HepG2 (cell line): ENCODE data around the gene PLSCR4. TPM values are rescaled to one million over a fixed set of nuclear protein-coding genes. Genes with fewer than 3 reads are reported as not detected.

Experiments used
- LRRFIP1 ChIP-seq: sonication (generic); formaldehyde crosslinking; conservative IDR thresholded peaks from 2 replicates; pipeline ENCODE4 v1.4.0; 2020; ENCODE audit warnings: missing genetic modification reagents
- NCOA1 ChIP-seq: sonication (generic); formaldehyde crosslinking; IDR thresholded peaks from 2 replicates; pipeline ENCODE4 v1.9.0; 2021; ENCODE audit warnings: missing genetic modification reagents
- NR2F1 ChIP-seq, 2 experiments: fragments of 450-650 bp in 1 of 2; formaldehyde crosslinking in 1 of 2; IDR thresholded peaks; 2 replicates each; pipeline versions ENCODE4 v1.5.0 to v1.6.1; 2016 to 2020; ENCODE audit warnings: mild to moderate bottlenecking in 1 of 2, missing compliant biosample characterization in 1 of 2, missing genetic modification reagents in 1 of 2, moderate library complexity in 1 of 2
- NR3C1 ChIP-seq: sonication (generic); formaldehyde crosslinking; IDR thresholded peaks from 2 replicates; pipeline ENCODE4 v1.4.0; 2020; ENCODE audit warnings: missing genetic modification reagents
- SNRNP70 ChIP-seq: fragments of 200-400 bp; formaldehyde crosslinking; IDR thresholded peaks from 2 replicates; pipeline ENCODE4 v1.6.1; 2017; ENCODE audit warnings: mild to moderate bottlenecking, low read depth, low read length, moderate library complexity
- TFE3 ChIP-seq: IDR thresholded peaks from 2 replicates; pipeline ENCODE4 v1.6.1; 2016
- ZNF777 ChIP-seq: sonication (generic); formaldehyde crosslinking; IDR thresholded peaks from 2 replicates; pipeline ENCODE4 v1.4.0; 2020; ENCODE audit warnings: missing genetic modification reagents
- polyA plus RNA-seq, 8 experiments: library from polyadenylated mRNA; depleted of rRNA in 3 of 8; stranded (reverse) in 7 of 8; unstranded in 1 of 8; fragments of >200 nt; fragmentation: Illumina TruSeq in 4 of 8; extraction: Trizol in 4 of 8; gene quantifications; 2 replicates each; pipeline versions ENCODE4 v1.2.1 to v1.2.3, GENCODE V29; 2011 to 2016; ENCODE audit warnings: low read depth in 4 of 8, missing spikeins in 1 of 8, mixed read lengths in 1 of 8; ENCODE audit not compliant: insufficient read depth in 1 of 8
- total RNA-seq, 5 experiments: library from RNA; depleted of rRNA; stranded (reverse); fragments of >200 nt; fragmentation: Illumina TruSeq; extraction: Trizol; gene quantifications; 2 replicates each; pipeline ENCODE4 v1.2.3, GENCODE V29; 2016; ENCODE audit warnings: low read depth in 1 of 5
- TF ChIP-seq, protein P1 (sequence below): sonication (generic); formaldehyde crosslinking; IDR thresholded peaks from 2 replicates; pipeline ENCODE4 v1.4.0; 2020; ENCODE audit warnings: missing genetic modification reagents, mild to moderate bottlenecking, borderline replicate concordance

Gene PLSCR4
- total and polyA plus RNA-seq, 2 of the 13 experiments (the other 11 are each of a cell fraction or from before 2014, with no cell fraction given) = 1.5 to 59.0 TPM

GRCh38 chr3:146274833-146275232 lies 23.9 kb upstream of the PLSCR4 start (continued):
- no peak for TF ChIP-seq TFE3 (CRISPR knock-in tag)
- TF ChIP-seq ZNF777 (CRISPR knock-in tag) = no peak
- TF ChIP-seq LRRFIP1 (CRISPR knock-in tag) = no peak
- TF ChIP-seq NCOA1 (CRISPR knock-in tag) = no peak
- TF ChIP-seq, protein P1, sequence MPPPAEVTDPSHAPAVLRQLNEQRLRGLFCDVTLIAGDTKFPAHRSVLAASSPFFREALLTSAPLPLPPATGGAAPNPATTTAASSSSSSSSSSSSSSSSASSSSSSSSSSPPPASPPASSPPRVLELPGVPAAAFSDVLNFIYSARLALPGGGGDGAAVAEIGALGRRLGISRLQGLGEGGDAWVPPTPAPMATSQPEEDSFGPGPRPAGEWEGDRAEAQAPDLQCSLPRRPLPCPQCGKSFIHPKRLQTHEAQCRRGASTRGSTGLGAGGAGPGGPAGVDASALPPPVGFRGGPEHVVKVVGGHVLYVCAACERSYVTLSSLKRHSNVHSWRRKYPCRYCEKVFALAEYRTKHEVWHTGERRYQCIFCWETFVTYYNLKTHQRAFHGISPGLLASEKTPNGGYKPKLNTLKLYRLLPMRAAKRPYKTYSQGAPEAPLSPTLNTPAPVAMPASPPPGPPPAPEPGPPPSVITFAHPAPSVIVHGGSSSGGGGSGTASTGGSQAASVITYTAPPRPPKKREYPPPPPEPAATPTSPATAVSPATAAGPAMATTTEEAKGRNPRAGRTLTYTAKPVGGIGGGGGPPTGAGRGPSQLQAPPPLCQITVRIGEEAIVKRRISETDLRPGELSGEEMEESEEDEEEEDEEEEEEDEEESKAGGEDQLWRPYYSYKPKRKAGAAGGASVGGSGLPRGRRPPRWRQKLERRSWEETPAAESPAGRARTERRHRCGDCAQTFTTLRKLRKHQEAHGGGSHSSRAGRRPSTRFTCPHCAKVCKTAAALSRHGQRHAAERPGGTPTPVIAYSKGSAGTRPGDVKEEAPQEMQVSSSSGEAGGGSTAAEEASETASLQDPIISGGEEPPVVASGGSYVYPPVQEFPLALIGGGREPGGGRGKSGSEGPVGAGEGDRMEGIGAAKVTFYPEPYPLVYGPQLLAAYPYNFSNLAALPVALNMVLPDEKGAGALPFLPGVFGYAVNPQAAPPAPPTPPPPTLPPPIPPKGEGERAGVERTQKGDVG (CRISPR knock-in tag) = no peak
- no peak for TF ChIP-seq NR2F1 (CRISPR knock-in tag; IDR thresholded peaks at IDR 0.05)
- TF ChIP-seq NR3C1 (CRISPR knock-in tag) = no peak
- no peak for TF ChIP-seq SNRNP70
